Left lobe of liver (tissue), 2 donors: ENCODE data around the gene TOMM5. TPM values are rescaled to one million over a fixed set of nuclear protein-coding genes. Genes with fewer than 3 reads are reported as not detected.

Source experiments
- ATAC-seq: fragments of 200-7000 bp; cut with Tn5 transposase; one replicate; pipeline ENCODE4 v1.9.1; 2020; ENCODE audit warnings: mild to moderate bottlenecking, moderate library complexity
- DNase-seq: peaks from one replicate; pipeline ENCODE4 v3.0.0-alpha.2; 2020; ENCODE audit warnings: low spot score
- total RNA-seq: library from RNA; stranded (reverse); gene quantifications from one replicate; pipeline ENCODE4 v1.2.1, GENCODE V29; 2021
- donor health status: DM: no; HTN: no; CAD: no; lungs with moderate emphysema.
- donor health status: DM: no; HTN: yes; CAD: no.

TOMM5 gene
- total RNA-seq, 1 donor from 2014 or later, result 35.4 TPM

DNA sequence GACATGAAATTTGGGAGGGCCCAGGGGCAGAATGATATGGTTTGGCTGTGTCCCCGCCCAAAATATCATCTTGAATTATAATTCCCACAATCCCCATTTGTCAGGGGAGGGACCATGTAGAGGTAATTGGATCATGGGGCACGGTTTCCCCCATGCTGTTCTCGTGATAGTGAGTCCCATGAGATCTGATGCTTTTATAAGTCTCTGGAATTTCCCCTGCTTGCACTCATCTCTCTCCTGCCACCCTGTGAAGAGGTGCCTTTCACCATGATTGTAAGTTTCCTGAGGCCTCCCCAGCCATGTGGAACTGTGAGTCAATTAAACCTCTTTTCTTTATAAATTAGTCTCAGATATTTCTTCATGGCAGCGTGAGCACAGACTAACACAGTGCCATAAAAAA lies 27.5 kb downstream of the TOMM5 start:
- DNase-seq, result no peak
- no peak for ATAC-seq

DNA sequence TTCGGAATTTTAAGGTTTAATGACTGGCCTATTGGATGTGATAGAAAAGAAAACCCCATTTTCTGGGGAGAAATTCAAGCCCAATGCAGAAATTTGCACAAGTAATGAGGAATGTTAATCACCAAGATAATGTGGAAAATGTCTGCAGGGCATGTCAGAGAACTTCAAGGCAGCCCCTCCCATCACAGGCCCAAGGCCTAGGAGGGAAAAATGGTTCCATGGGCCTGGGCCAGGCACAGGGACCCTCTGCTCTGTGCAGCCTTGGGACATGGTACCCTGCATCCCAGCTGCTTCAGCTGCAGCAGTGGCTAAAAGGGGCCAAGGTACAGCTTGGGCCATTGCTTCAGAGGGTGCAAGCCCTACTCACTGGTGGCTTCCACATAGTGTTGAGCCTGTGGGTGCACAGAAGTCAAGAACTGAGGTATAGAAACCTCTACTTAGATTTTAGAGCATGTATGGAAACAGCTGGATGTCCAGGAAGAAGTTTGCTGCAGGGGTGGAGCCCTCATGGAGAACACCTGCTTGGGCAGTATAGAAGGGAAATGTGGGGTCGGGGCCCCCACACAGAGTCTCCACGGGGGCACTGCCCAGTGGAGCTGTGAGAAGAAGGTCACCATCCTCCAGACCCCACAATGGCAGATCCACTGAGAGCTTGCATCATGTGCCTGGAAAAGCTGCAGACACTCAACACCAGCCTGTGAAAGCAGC lies 28.4 kb downstream of the TOMM5 start:
- DNase-seq (no peak), ATAC-seq (no peak)

DNA sequence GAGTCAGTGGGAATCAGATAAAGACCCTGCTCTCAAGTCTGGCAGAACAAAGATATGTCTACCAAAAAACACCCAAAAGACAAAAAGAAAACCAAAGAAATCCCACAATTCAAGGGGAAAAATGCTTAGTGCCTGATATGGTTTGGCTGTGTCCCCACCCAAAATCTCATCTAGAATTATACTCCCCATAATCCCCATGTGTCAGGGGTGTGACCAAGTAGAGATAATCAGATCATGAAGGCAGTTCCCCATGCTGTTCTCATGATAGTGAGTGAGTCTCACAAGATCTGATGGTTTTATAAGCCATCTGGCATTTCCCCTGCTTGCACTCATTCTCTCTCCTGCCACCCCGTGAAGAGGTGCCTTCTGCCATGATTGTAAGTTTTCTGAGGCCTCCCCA lies 29.6 kb downstream of the TOMM5 start:
- ATAC-seq, result no peak

DNA sequence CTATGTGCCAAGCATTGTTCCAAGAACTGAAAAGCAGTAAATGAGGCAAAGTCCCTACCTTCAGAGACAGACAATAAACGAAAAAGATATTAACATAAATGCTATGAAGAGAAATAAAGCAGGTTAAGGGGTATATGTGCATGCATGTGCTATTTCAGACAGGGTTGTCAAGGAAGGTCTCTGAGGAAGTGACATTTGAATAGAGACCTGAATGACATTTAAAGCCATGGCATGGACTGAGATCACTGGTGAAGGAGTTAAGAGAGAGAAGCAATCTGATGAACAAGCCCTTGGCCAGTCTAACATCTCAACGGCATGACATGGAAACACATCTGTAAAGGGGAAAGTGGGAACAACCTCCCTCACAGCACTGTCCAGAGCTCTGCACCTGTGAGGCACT lies 30.7 kb downstream of the TOMM5 start:
- ATAC-seq, result no peak
- no peak for DNase-seq

More for the DNA sequence above, 29.6 kb downstream of the TOMM5 start:
- no peak for DNase-seq

DNA sequence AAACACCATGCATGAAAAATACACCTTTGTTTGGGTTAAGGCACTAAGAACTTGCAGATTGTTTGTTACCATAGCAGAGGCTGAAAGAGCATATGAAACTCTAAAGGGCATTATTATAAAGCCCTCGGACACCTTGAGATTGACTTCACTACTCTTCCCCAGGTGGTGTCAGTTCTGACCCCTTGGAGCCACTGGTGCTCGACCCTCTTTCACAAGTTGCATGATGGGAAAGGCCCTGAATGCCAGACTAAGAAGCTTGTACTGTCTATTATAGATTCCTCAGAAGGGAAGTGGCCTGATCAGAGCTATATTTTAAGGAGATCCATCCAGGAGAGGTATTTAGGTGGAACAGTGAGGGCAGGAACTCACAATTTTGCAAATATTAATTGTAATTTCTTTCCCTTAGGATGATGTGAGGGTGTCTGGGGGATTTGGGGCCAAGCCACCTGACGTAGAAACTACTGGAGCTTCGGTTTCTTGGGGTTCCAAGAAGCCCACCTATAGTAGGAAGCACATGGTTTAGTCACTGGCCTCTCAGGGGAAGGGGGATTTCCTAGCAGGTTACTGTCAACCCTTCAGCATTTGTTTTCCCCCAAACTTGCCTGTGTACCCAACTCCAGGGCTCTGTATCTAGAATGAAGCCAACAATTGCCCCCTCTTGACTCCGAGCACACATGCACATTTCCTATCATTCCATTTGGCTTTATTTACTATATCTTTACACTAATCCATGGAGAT lies 32.4 kb downstream of the TOMM5 start:
- ATAC-seq (no peak), DNase-seq (no peak)

DNA sequence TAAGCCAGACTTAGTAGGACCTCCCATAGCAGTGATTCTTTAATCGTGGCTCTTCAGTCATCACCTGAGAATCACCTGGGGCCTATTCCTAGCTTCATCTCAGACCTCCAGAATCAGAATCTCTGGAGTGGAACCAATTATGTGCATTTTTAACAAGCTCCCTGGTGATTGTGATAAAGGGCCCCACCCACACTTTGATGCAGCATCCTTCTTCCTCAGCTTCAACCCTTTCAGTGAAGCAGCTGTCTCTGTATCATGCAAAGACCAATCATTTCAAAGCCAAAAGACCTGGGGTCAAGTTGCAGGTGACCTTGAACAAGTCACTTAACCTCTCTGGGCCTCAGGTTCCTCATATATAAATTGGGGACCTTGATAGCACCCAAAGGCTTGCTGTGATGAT lies 33.3 kb downstream of the TOMM5 start:
- ATAC-seq, result no peak

DNA sequence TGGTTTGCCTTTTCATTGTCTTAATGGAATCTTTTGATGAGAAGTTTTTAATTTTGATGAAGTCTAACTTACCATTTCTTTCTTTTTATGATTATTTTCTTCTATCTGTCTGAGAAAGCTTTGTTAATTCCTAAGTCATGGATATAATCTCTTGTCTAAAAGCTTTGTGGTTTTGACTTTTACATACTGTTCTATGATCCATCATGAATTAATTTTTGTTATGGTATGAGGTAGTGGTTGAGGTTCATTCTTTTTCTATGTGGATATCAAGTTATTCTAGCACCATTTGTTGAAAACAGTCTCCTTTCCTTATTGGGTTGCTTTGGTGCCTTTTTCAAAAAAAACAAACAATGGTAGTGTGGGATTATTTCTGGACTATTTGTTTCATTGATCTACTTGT lies 36.6 kb downstream of the TOMM5 start:
- no peak for ATAC-seq
- no peak for DNase-seq

More for the DNA sequence above, 33.3 kb downstream of the TOMM5 start:
- no peak for DNase-seq

DNA sequence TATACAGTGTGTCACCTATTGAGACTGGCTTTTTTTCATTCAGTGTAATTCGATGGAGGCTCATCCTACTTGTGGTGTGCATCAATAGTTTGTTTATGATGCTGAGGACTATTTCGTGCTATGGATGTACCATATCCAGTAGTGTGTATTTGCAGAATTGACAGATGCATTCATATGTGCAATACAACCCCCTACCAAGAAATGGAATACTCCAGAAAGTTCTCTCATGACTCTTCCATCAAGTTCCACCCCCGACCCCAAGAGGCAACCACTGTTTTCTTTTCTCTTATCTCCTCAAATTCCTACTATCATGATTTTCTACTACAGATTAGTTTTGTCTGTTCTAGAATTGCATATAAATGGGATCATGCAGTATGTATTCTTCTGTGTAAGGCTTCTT lies 38.1 kb downstream of the TOMM5 start:
- no peak for DNase-seq
- no peak for ATAC-seq

DNA sequence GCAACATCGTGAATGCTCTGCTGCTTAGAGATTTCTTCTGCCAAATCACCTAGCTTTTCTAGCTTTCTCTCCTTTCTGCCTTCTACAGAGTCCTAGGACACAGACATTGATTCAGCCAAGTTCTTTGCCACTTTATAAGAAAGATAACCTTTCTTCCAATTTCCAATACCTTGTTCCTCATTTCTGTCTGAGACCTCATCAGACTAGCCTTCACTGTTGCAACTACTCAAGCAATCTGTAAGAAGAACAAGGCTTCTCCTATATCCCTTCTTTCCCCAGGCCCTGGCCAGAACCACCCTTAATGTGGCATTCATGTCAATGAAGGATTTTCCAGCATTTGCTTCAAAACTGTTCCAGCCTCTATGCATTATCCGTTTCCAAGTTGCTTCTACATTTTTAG lies 40.5 kb downstream of the TOMM5 start:
- DNase-seq, result no peak
- no peak for ATAC-seq

DNA sequence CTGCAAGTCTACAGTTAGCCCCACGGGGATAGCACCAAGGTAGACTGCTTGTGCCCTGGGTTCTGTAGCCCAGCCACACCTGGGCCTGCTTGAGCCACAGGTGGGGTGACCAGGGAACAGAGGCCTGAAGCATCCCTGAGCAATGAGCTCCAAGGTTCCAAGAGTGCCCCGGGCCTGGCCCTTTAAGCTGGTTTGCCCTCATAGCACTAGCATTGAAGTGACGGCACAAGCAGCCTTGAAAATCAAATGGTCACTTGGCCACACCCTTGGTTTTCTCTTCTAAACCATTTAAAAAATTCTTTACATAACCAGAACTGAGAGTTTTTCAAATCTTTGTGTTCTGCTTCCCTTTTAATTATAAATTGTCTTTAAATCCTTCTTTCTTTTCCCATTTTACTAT lies 40.9 kb downstream of the TOMM5 start:
- ATAC-seq (no peak), DNase-seq (no peak)

DNA sequence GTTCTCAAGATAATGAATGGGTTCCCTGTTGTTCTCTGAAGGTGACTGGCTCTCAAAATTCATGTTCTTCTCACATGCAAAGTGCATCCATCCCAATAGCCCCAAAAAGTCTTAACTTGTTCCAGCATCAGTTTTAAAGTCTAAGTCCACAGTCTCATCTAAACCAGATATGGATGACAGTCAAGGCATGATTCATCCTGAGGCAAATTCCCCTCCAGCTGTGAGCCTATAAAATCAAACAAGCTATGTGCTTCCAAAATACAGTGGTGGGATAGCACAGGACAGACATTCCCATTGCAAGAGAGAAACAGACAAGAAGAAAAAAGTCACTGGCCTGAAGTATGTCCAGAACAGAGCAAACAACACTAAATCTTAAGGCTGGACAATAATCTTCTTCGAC lies 41.6 kb downstream of the TOMM5 start:
- no peak for DNase-seq
- ATAC-seq, result no peak

DNA sequence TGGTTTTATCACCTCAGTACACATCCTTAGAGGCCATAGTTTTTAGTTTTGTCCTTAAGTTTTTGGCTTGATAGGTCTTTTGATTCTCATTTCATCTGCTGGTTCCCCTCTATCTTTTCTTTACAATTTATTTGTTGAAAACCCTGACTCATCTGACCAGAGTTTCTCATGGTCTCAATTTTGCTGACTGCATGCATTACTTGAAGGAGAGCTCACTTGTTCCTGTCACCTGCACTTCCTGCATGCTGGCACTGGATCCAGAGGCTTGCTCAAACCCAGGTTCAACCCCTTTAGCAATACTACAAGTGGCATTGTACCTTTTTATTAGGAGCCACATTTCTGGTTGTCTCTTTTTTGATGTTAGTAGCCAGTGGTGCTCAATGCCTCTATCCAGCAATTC lies 42.9 kb downstream of the TOMM5 start:
- ATAC-seq (no peak), DNase-seq (no peak)

DNA sequence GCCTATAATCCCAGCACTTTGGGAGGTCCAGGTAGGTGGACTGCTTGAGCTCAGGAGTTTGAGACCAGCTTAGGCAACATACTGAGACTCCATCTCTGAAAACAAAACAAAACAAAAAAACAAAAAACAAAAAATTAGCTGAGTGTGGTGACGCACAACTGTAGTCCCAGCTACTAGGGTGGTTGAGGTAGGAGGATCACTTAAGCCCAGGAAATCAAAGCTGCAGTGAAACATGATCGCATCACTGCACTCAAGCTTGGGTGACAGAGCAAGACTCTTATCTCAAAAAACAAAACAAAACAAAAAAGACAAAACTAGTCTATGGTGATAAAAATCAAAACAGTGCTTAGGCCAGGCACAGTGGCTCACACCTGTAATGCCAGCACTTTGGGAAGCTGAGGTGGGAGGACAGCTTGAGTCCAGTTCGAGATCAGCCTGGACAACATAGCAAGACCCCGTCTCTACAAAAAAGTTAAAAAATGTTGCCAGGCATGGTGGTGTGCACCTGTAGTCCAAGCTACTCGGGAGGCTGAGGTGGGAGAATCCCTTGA lies 45.0 kb downstream of the TOMM5 start:
- DNase-seq, result no peak
- no peak for ATAC-seq

DNA sequence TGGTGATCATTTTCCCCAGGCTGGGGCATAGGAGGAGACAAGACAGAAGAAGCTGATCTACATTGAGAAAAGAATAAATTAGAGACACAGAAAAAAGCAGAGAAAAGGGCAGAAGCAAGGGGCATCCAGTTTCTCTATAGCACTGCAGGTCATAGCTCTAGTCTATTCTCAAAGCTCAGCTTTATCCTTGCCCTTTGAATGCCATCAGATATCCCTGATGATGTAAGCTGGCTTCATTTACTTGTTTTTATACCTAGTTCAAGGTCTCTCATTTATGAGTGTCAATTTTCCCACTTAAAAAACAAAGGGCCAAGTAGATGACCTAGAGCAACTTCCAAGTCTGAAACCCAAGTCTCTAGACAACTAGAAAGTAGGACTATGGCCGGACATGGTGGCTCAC lies 48.9 kb downstream of the TOMM5 start:
- DNase-seq, result no peak
- ATAC-seq, result no peak

DNA sequence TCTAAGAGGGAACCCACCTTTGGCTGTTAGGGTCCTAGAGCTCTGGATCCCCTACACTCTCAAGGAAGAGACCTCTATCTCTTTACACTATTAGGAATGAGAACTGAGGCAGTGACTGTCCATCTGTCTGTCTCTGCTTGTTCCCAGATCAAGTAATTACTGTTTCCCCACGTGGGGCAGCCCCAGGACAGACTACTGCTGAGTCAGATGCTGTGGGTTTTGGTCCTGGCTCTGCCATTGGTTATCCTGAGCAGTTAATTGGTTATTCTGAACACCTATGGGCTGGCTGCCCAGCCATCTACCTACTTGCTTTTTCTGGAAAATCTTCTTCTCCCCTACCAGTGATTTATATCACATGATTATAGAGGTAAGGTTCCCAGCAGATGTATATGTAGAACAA lies 49.5 kb downstream of the TOMM5 start:
- DNase-seq (no peak), ATAC-seq (no peak)

DNA sequence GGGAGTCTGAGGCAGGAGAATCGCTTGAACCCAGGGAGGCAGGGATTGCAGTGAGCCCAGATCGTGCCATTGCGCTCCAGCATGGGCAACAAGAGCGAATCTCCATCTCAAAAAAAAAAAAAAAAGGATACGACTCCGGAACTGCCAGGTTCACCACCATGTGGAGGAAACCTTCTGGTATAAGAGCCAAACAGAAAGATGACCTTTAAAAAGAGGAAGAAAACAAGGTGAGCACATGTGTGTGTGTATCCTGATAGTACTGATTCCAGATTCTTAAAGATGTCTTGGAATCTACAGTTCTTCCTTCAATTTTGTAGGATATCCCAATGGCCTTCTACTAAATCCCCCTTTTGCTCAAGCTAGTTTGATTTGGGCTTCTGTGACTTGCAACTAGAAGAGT lies 49.9 kb downstream of the TOMM5 start:
- no peak for ATAC-seq
- DNase-seq, result no peak

DNA sequence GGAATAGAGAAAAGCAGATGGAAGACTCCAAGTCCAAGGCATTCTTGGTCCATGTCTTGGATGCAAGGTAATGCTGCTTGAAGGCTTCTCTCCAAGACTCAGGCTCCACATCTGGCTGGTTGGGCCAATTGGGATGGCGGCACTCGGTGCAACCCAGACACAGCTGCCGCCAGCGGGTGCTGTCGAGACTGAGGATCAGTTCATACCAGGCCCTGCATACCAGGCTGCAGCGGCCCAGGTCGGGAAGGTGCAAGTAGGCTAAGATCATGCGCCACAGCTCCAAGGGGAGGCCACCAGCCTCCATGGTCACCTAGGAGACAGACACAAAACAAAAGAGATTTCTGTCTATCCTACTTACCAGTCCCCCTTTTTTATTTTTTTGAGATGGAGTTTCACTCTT lies 50.9 kb downstream of the TOMM5 start:
- no peak for ATAC-seq
- DNase-seq, result no peak

DNA sequence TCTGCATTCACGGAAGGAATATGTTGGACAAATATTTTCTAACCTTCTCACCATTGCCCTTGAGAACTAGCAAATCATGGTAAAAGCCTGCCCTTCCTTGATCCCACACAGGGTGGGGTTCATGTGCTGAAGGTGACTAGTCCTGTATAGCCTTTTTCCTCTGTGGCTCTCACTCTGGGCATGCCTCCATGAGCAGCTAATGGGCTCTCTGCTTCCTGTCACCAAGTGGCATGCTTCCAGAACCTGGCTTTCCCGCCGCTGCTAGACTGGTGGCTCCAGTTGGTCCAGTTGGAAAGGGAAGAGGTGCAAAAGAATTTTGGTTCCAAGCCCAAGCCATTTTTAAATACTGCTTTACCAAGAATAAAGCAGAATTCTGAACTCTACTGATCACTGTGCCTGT lies 51.8 kb downstream of the TOMM5 start:
- ATAC-seq, result no peak

DNA sequence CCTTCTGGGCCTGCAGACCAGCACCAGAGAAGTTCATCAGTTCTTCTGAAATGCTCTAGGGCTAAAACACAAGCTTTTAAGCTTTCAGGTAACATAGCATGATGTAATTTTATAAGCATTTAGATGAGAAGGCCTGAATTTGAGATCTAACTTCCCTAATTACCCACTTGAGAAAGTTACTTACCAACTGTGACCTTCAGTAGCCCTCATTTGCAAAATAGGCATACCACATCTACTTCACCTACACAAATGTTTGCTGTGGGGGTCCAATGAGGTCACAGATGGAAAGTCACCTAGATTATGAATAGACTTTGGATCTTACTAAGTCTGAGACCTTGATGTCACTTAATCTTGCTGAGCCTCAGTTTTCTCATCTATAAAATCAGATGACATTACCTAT lies 52.8 kb downstream of the TOMM5 start:
- ATAC-seq (no peak), DNase-seq (no peak)

More for the DNA sequence above, 51.8 kb downstream of the TOMM5 start:
- DNase-seq, result no peak
